Hypothalamus (tissue), 51 donors: Measurements from ENCODE around the gene ZNF346.

Experiments used
- DNase-seq, 51 donors: peaks; one replicate each; lab custom pipeline; 2025; lab: John Stamatoyannopoulos, UW

Gene ZNF346

DNA sequence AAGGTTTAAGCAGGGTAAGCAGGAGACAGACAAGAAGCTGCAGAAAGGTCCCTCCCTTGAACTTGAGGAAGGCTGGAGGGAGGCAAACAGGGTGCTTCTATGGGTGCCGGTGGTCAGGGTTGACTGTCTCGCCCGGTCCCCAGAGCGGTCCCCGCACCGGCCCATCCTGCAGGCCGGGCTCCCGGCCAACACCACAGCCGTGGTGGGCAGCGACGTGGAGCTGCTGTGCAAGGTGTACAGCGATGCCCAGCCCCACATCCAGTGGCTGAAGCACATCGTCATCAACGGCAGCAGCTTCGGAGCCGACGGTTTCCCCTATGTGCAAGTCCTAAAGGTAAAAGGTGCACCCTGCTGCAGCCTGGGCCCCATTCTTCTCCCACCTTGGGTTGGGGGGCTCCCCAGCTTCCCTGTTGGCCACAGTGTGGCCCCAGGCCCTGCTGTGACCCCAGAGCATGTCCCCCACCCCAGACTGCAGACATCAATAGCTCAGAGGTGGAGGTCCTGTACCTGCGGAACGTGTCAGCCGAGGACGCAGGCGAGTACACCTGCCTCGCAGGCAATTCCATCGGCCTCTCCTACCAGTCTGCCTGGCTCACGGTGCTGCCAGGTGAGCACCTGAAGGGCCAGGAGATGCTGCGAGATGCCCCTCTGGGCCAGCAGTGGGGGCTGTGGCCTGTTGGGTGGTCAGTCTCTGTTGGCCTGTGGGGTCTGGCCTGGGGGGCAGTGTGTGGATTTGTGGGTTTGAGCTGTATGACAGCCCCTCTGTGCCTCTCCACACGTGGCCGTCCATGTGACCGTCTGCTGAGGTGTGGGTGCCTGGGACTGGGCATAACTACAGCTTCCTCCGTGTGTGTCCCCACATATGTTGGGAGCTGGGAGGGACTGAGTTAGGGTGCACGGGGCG is 69.9 kb downstream of the ZNF346 start:
- no peak for DNase-seq

DNA sequence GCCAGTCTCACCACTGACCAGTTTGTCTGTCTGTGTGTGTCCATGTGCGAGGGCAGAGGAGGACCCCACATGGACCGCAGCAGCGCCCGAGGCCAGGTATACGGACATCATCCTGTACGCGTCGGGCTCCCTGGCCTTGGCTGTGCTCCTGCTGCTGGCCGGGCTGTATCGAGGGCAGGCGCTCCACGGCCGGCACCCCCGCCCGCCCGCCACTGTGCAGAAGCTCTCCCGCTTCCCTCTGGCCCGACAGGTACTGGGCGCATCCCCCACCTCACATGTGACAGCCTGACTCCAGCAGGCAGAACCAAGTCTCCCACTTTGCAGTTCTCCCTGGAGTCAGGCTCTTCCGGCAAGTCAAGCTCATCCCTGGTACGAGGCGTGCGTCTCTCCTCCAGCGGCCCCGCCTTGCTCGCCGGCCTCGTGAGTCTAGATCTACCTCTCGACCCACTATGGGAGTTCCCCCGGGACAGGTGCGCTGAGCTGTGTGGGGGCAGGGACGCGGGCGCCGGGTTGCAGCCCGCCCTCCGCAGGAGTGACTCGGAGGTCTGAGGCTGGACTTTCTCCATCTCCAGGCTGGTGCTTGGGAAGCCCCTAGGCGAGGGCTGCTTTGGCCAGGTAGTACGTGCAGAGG is 70.7 kb downstream of the ZNF346 start:
- no peak for DNase-seq

DNA sequence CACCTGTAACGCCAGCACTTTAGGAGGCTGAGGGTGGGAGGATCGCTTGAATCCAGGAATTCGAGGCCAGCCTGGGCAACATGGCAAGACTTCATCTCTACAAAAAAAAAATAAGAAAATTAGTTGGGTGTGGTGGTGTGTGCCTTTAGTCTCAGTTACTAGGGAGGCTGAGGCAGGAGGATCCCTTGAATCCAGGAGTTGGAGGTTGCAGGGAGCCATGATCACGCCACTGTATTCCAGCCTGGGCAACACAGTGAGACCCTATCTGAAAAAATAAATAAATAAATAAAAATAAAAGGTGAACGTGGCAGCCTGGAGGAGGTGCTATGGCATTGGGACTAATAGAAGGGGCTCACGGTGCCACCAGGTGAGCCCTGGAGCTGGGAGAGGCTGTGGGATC is 71.3 kb downstream of the ZNF346 start:
- no peak for DNase-seq

DNA sequence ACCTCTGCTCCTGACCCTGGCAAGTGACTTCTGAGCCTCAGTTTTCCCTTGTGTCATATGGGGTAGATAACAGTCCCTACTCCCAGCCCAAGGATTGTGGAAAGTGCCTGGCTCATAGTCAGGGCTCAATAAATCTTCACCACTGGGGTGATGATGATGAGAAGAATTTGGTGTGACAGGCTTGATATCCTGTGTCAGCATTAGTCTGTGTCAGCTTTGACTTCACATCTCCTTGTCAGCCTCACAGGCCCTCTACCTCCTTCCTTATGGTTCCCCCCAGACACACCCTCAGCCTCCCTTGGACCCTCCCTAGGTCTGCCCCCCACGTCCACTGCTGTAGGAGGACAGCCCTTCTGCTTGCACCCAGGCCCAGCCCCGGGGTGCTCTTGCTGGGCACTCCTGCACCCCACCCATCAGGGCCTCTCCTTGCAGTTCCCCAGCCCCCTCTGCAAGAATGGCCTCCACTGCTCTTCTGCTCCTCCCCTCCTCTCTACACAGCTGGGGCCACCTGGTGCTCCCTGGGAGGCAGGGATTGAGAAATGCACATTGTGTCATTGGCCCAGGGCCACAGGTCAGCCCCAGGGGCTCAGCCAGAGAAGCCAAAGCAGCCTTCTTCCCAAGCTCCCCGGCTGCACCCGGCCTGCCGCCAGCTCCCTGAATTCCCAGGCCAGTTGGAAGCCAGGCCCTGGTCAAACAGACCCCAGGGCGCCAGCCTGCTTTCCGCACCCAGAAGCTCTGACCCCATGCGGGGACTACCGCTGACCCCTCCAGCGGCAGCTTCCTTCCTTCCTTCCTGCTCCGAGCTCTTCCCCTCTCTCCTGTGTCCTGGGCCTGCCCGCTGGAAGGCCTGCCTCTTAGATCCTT is 72.0 kb downstream of the ZNF346 start:
- DNase-seq: no peak

DNA sequence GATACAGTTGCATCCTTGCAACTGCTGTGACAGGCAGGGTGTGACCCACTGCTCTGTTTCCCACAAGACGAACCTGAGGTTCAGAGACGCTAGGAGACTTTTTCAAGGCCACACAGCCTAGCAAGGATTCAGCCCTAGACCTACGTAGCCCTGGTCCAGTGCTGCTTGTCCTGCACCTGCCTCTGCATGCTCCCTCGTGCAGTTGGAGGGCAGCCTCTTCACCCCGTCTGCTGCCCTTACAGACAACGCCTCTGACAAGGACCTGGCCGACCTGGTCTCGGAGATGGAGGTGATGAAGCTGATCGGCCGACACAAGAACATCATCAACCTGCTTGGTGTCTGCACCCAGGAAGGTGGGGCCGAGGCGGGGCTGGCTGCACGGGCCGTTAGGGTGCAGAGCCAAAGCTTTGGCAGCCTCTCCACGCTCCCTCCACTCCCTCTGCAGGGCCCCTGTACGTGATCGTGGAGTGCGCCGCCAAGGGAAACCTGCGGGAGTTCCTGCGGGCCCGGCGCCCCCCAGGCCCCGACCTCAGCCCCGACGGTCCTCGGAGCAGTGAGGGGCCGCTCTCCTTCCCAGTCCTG is 72.7 kb downstream of the ZNF346 start:
- no peak for DNase-seq

DNA sequence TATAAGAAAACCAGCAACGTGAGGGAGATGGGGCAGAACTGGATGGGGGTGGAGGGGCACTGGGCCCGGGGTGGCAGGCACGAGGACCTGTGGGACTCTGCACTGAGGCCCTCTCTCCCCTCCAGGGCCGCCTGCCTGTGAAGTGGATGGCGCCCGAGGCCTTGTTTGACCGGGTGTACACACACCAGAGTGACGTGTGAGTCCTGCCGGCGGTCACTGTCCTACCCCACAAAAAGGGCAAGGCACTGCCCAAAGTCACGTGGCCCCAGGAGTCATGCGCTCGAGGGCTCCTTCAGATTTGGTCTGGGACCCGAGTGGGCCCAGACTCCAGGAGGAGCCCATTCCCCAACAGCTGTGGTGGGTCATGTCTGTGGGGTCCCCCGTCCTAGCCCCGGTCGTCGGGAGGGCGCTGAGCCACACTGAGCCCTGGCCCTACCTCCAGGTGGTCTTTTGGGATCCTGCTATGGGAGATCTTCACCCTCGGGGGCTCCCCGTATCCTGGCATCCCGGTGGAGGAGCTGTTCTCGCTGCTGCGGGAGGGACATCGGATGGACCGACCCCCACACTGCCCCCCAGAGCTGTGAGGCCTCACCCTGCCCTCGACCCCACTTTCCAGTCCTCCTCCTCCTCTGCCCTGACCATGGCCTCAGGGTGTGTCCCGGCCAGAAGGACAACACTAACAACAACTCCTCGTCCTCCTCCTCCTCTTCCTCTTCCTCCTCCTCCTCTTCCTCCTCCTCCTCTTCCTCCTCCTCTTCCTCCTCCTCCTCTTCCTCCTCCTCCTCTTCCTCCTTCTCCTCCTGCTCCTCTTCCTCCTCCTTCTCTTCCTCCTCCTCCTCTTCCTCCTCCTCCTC is 73.9 kb downstream of the ZNF346 start:
- no peak for DNase-seq

DNA sequence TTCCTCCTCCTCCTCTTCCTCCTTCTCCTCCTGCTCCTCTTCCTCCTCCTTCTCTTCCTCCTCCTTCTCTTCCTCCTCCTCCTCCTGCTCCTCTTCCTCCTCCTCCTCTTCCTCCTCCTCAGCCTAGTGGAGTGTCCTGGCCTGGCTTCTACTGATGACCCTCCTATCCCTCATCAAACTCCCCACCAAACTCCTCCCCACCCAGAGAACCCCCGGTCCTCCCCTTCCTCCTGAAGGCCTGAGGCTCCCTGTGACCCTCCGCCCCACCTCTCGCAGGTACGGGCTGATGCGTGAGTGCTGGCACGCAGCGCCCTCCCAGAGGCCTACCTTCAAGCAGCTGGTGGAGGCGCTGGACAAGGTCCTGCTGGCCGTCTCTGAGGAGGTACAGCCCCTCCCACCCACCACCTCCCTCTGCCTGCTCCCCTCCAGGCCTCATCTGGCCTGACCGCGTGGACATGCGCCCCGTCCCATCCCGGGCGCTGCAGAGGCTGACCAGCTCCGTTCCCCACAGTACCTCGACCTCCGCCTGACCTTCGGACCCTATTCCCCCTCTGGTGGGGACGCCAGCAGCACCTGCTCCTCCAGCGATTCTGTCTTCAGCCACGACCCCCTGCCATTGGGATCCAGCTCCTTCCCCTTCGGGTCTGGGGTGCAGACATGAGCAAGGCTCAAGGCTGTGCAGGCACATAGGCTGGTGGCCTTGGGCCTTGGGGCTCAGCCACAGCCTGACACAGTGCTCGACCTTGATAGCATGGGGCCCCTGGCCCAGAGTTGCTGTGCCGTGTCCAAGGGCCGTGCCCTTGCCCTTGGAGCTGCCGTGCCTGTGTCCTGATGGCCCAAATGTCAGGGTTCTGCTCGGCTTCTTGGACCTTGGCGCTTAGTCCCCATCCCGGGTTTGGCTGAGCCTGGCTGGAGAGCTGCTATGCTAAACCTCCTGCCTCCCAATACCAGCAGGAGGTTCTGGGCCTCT is 74.8 kb downstream of the ZNF346 start:
- no peak for DNase-seq

DNA sequence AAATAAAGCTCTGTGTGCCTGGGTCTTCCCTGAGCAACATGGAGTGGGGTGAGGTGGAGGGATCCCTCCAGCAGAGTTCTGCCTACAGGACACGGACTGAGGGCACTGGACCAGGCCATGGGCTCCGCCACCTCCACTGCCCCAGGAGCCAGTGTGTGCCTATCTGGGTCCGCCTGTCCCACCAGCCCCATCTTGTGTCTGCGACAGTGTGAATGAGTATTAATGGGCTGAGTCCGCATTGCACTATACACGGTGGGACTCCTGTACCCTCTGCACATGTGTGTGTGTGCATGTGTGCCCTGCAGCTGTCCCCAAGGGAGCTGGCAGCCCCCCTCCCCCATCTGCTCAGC is 75.6 kb downstream of the ZNF346 start:
- DNase-seq: no peak

DNA sequence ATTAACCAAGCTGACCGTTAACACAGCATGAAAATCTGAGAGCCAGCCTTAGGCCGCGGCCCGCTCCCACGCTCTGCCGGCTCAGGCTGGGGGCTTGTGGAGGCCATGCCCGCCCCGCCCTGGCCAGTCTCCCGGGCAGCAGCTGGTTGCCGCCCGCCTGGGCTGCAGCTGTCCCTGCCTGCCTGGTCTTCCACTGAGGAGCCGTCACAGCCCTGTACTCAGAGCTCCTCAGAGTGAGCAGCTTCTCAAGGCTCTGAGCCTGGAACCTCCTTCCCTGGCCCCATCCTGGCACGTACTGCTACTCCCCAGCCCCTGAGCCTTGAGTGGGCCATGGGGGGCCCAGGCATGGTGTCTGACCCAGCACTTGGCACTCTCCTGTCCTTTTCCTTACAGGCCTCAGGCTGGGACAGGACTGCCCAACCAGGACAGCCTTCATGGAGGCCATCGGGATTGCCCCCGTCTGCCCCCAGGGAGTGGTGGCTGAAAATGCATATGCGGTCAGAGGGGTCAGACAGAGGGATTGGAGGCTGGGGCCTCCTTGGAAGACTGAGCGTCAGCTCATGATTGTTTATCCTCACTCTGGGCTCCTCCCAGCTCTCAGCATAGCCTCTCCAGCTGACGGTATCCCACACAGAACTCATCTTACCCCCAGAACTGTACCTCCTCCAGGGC is 76.1 kb downstream of the ZNF346 start:
- peak in 24 of 51 donors; percentile 6 to 54 (median 27) for DNase-seq

DNA sequence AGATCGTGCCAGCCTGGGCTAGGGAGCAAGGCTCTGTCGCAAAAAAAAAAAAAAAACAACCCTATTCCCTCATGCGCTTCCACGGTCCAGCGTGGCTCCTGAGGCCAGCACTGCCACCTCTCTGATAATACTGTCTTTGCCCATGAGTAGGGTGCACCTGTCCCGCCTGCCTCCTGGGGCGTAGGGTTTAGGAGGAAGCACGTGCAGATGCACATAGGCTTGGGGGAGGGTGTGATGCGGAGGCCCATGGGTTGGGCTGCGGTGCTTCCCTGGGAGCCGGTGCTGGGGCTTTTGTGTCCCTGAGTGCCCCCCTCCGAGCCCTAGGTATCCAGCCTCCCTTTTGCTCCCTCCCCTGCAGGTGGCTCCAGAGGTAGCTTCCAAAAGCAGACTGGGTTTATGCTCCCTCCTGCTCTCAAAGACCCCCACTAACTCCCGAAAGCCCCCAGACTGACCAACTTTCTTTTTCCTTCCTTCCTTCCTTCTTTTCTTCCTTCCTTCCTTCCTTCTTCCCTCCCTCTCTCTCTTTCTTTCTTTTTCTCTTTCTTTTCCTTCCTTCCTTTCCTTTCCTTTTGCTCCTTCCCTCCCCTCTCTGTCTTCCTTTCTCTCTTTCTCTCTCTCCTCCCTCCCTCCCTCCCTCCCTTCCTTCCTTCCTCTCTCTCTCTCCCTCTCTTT is 77.1 kb downstream of the ZNF346 start:
- no peak for DNase-seq

DNA sequence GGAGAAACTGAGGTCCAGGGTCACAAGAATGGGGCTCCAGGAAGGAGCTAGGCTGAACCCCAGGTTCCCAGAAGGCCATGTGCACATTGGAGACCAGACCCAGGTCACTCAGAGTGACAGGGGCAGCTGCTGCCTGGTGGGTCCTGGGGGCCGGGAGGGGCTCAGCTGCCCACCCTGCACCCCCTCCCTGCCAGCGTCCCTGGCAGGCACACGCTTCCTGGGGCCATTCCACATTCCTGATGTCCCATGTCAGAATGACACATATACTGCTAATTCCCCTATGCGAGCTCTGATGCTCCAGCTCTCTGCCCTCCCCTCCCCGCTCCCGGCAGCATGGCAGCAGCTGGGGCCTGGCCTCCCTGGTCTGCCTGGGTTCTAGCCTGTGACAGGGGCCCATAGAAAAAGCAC is 78.2 kb downstream of the ZNF346 start:
- DNase-seq: no peak

DNA sequence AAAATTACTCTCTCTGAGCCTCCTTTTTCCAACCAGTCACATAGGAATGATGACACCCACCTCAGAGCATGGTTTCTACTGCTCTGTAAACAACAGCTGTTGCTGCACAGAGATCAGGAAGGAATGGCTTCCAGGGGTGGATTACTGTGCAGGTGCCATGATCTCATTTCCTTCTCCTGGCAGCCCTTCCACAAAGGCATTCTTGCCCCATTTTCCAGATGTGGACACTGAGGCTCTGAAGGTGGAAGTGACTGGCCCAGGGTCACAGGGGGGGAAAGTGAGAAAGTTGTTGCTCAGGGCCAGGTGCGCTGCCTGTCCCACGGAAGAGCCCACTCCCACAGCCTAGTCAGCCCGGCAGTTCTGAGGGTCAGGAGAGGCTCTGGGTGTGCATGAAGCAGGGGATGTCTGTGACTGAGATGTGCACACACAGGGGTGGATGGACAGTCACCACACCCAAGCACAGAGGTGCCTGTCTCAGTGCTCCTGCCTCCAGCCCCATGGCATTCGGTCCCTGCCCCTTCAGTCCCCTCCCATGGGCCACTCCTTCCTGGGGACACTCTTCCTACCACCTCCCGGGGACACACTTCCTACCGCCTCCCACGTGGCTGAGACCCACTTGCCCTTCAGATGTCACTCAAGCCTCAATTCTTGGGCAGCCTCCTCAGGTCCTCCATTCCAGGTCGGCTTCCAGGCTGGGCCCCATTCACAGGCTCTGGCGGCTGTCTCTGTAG is 81.2 kb downstream of the ZNF346 start:
- no peak for DNase-seq

DNA sequence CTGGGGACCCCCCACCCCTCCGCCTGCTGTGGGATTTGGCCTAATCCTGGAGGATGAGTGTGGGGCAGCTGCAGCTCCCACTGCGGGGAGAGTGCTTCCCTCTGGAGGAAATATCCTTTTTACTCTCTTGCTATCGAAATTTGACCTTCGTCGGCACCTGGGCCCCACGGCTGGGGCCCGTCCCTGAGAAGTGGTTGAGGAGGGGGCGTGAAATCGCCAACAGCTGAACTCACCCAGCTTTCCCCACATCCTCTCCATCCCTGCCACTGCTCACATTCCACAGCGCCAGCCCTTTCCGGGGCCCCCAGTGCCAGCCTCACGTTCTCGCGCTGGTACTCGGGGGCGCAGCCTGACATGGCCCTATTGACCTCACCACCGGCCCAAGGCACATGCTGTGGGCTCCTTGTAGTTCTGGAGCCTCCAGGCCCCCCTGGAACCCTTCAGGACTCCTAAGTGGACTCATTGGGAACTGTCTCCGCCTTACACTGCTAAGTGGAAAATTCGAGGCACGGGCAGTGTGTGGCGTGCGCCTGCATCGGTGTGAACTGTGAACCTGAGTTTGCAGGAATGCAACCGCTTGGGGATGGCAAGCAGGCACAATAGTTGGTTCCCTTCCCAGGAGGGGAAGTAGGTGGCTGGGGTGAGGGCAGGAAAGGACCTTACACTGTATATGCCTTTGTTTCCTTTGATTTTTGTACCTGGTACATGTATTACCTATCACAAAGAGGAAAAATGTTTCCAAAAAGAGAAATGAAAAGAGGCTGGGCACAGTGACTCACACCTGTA is 83.4 kb downstream of the ZNF346 start:
- DNase-seq: no peak

DNA sequence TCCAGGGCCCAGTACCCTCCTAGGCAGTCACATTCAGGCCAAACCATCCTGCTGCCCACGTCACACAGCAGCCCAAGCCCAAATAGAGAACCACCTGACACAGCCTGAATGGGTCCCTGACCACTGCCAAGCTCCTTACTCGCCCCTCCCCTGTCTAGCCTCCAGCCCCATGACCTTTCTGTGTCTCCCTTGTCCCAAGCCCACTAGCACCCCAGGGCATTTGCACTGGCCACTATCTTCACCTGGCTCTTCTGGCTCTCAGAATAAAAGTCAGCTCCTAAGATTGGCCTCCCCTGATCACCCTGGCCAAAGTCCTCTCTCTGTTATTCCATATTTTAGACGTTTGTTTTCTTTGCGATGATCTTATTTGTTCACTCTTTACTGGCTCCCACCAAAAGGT is 84.7 kb downstream of the ZNF346 start:
- no peak for DNase-seq

DNA sequence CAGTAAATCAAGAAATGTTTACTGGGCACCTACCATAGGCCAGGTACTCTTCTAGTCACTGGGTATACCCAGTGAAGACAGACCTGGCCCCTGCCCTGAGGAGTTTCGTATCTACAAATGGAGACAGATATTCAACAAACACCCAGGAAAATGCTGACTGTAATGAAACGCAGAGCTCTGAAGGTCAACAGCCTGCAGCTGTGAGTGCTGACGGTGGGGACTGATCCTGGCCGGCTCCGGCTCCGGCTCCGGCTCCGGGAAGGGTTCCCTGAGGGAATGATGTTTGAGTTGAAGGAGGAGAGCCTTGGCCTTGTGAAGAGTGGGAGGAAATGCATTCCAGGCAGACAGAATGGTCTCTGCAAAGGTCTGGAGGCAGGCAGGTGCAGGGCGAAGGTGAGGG is 87.3 kb downstream of the ZNF346 start:
- no peak for DNase-seq

DNA sequence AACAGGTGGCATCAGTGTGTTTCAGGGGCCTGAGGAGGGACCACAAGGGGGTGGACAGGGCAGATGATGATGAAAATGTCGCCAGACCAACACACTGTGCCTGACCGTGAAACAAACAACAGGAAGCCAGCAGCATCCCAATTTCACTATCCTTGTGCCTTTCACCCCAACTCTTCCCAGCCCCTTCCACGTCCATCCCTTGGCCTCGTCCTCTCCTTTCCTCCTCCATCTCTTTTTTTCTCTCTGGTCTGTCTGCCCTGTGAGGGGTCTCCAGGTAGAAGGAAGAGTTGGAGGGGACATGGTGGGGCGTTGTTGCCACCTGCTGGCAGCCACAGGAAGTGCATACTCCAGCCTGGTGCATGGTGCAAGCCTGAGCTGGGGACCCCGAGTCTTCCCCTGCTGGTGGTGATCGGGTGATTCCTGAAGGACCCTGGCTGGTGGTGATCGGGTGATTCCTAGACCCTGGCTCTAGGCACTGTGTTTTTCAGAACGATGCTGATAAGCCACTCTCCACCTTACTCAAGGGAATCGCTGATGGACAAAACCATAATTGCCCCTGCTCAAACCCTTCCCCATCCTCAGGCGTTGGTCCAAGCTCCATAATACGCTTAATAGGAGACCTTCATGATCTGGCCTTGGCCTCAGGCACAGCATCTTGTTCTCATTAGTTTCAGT is 89.4 kb downstream of the ZNF346 start:
- DNase-seq: peak in 37 of 51 donors; percentile 8 to 71 (median 39)
